HEK293 (cell line): ENCODE measurements around the gene GALNT10.

ENCODE experiments used
- AEBP2 ChIP-seq: fragments of 450-650 bp; formaldehyde crosslinking; IDR thresholded peaks from 2 replicates; pipeline ENCODE4 v1.5.1; 2016; ENCODE audit warnings: missing biosample characterization, missing genetic modification characterization, borderline replicate concordance
- CTCF ChIP-seq: fragments of 450-650 bp; formaldehyde crosslinking; IDR thresholded peaks from 2 replicates; pipeline ENCODE4 v1.5.1; 2016; ENCODE audit warnings: missing biosample characterization, missing genetic modification characterization
- KLF16 ChIP-seq: fragments of 450-650 bp; formaldehyde crosslinking; IDR thresholded peaks from 2 replicates; pipeline ENCODE4 v1.5.1; 2017; ENCODE audit warnings: missing biosample characterization, missing genetic modification characterization
- PBX3 ChIP-seq: sonication (generic); formaldehyde crosslinking; IDR thresholded peaks from 2 replicates; pipeline ENCODE4 v1.8.1; 2022; ENCODE audit warnings: mild to moderate bottlenecking, moderate library complexity, missing genetic modification reagents
- ZBTB1 ChIP-seq: fragments of 450-650 bp; formaldehyde crosslinking; IDR thresholded peaks from 2 replicates; pipeline ENCODE4 v1.5.1; 2016; ENCODE audit warnings: missing biosample characterization, missing genetic modification characterization
- ZBTB44 ChIP-seq: fragments of 450-650 bp; IDR thresholded peaks from 2 replicates; pipeline ENCODE4 v1.5.1; 2018; ENCODE audit warnings: missing biosample characterization, mild to moderate bottlenecking, missing genetic modification characterization
- ZFHX2 ChIP-seq: fragments of 450-650 bp; formaldehyde crosslinking; conservative IDR thresholded peaks from 2 replicates; pipeline ENCODE4 v1.5.1; 2016; ENCODE audit warnings: missing biosample characterization, missing genetic modification characterization
- ZNF133 ChIP-seq: fragments of 450-650 bp; formaldehyde crosslinking; IDR thresholded peaks from 2 replicates; pipeline ENCODE4 v1.5.1; 2016; ENCODE audit warnings: missing biosample characterization, missing genetic modification characterization
- ZNF223 ChIP-seq: fragments of 450-650 bp; formaldehyde crosslinking; IDR thresholded peaks from 2 replicates; pipeline ENCODE4 v1.5.1; 2016; ENCODE audit warnings: missing biosample characterization, missing genetic modification characterization
- ZNF335 ChIP-seq: fragments of 450-650 bp; formaldehyde crosslinking; conservative IDR thresholded peaks from 2 replicates; pipeline ENCODE4 v1.5.1; 2016; ENCODE audit warnings: missing biosample characterization, missing genetic modification characterization
- ZNF513 ChIP-seq: fragments of 450-650 bp; IDR thresholded peaks from 2 replicates; pipeline ENCODE4 v1.5.1; 2018; ENCODE audit warnings: missing biosample characterization, missing genetic modification characterization
- ZNF549 ChIP-seq: fragments of 450-650 bp; IDR thresholded peaks from 2 replicates; pipeline ENCODE4 v1.5.1; 2018; ENCODE audit warnings: missing biosample characterization, missing genetic modification characterization, mild to moderate bottlenecking, inconsistent platforms, moderate library complexity
- ZNF768 ChIP-seq: fragments of 450-650 bp; formaldehyde crosslinking; IDR thresholded peaks from 2 replicates; pipeline ENCODE4 v1.5.1; 2018; ENCODE audit warnings: missing biosample characterization, mild to moderate bottlenecking, missing genetic modification characterization
- ZNF791 ChIP-seq: fragments of 450-650 bp; formaldehyde crosslinking; IDR thresholded peaks from 2 replicates; pipeline ENCODE4 v1.5.1; 2016; ENCODE audit warnings: missing biosample characterization, missing genetic modification characterization

- TF ChIP-seq ZFHX2 (no peak), KLF16 (no peak), CTCF (tag by site-specific recombination) (no peak), ZNF133 (tag by site-specific recombination) (no peak), ZBTB1 (no peak), ZNF335 (tag by site-specific recombination) (no peak), ZNF223 (tag by site-specific recombination) (no peak), ZNF513 (no peak), AEBP2 (tag by site-specific recombination) (no peak), ZNF549 (tag by site-specific recombination) (no peak), ZNF791 (tag by site-specific recombination) (no peak), ZBTB44 (no peak), PBX3 (CRISPR knock-in tag) (no peak), ZNF768 (tag by site-specific recombination) (no peak)
These were observed 274.6 kb downstream of the GALNT10 start for GRCh38 chr5:154465169-154465568.
